GM21737 (cell line): ENCODE data around the gene RGMB.

ENCODE experiments used
- ATAC-seq: cut with Tn5 transposase; IDR thresholded peaks from one replicate; pipeline ENCODE4 v1.9.1; 2021; ENCODE audit warnings: mild to moderate bottlenecking, moderate library complexity; ENCODE audit not compliant: unreplicated experiment

The RGMB gene

GRCh38 chr5:98767581-98767980 lies 5.9 kb upstream of the RGMB start:
- no peak for ATAC-seq

- peak; percentile 43 for ATAC-seq
Observed at GRCh38 chr5:98768160-98768959, 5.1 kb upstream of the RGMB start.

- ATAC-seq: no peak
Observed at GRCh38 chr5:98768960-98769209, 4.6 kb upstream of the RGMB start.

- ATAC-seq: no peak
Observed at GRCh38 chr5:98769210-98769958, 4.1 kb upstream of the RGMB start.

- no peak for ATAC-seq
Observed at GRCh38 chr5:98769959-98770208, 3.6 kb upstream of the RGMB start.

DNA sequence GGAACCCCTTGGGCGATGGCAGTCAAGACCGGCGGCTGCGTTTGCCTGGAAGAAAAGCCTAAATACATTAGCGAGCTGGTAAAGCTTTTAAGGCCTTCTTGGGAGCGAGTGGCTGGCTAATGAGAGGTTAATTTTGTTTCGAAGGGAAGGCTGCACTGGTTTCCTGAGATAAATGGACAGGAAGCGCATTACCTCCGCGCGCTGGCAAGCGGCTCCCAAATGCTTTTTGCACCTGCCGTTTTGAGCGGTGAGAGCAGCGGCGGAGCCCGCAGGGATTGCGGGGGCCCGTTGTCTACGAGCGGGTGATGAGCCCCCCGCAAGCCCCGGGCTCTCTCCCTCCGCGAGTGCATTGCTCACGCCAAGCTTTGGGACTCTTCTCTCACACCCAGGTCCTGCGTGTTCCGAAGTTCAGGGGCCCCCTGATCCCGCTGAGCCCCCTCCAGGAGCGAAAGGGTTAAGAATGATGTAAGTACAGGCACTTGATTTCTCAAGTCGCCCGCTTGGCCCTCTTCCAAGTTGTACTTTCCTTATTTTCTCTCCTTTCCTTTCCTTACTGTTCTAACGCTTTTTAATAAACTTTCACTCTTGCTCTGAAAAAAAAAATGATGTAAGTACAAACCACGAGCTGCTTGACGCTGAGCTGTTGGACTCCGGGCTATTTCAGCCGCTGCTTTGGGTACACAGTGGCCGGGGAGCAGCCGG lies 3.1 kb upstream of the RGMB start:
- ATAC-seq: no peak

DNA sequence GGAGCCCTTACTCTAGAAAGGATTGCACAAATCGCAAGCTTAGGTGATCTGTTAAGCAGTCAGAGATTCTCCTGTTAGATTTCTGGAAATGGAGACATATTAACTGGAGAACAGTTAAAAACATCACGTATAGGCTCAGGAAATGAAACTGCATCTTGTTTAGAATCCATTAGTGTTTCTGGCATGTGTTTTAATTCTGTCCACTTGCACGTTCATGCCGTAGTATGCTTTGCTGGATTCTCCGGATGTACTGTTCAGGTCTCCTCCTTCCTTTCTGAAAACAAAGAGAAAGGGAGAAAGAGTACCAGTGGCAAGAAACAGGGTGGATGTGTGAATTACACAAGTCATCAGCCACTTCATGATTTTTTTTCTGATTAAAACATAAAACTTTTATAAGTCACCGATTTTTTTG lies 2.5 kb upstream of the RGMB start:
- ATAC-seq: no peak

GRCh38 chr5:98771382-98772109 lies 1.9 kb upstream of the RGMB start:
- ATAC-seq: no peak

GRCh38 chr5:98772415-98773213 lies 849 bp upstream of the RGMB start:
- ATAC-seq: no peak

- no peak for ATAC-seq
Observed at GRCh38 chr5:98773214-98773463, 324 bp upstream of the RGMB start.

DNA sequence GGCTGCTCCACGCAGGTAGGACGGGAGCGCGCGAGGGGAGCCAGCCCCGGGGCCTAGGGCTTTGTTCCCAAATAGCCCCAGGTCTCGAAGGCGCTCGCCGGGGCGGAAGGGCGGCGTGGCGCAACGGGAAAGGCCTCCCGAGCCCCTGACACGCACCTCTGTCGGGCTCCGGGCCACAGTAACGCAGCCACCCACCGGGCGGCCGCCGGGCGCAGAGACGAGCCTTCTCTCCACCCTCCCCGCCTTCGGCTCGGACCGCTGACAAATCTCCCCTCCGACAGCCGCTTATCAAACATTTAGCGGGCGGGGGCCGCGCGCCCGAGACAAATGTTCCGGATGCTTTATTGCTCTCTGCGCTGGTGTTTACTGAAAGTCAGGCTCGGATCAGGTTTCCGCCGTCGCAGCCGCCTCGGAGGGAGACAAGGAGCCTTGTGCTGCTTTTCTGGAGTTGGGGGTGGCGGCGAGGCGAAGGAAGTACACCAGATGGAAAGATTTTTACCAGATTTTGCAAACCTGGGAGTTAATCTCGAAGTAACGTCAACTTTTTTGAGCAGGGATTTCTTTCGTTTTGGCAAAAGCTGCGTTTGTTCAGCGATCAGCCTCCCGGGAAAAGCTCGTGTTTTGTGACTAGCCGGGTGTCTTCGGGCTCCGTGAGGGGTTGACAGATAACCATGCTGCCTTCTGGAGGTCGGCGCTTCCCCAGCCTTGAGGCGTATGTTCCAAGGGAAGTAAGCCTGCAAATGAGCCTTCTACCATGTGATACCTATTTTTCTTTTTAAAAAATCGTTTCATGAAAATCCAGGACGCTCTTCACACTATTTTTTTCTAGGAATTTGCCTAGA lies 950 bp downstream of the RGMB start:
- ATAC-seq: peak; percentile 24

- ATAC-seq: no peak
Observed at GRCh38 chr5:98775246-98776065, 2.0 kb downstream of the RGMB start.

- ATAC-seq: no peak
Observed at GRCh38 chr5:98776066-98776705, 2.7 kb downstream of the RGMB start.

GRCh38 chr5:98777295-98777694 lies 3.8 kb downstream of the RGMB start:
- ATAC-seq: no peak

GRCh38 chr5:98779264-98779877 lies 5.9 kb downstream of the RGMB start:
- no peak for ATAC-seq

- ATAC-seq: no peak
Observed at GRCh38 chr5:98780390-98780789, 6.9 kb downstream of the RGMB start.

GRCh38 chr5:98781520-98781919 lies 8.1 kb downstream of the RGMB start:
- no peak for ATAC-seq

DNA sequence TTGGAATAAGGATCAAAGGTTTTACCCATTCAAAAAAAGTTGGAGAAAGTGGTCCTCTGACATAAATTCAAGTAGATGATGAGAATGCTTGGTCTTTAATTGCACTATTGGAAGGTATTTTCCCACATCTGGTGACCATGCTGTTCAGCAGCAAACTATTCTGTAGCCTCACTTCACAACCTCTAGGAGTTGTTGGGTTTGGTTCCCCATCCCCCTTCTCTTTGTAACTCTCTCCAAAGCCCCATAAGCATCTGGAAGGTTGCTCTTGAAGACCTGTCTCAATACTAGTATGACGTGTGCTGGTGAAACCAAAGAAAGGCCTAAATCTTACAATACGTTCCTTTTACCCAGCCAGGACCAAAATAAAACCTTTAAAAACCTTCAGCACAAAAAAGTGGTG lies 8.5 kb downstream of the RGMB start:
- no peak for ATAC-seq
